HTR-8/SVneo (cell line): Measurements from ENCODE around the gene ITPR1.

Source experiments
- DNase-seq: peaks from one replicate; pipeline ENCODE4 v3.0.0; 2011; ENCODE audit warnings: low spot score, mixed read lengths; ENCODE audit not compliant: insufficient read length
- FAIRE-seq: peaks from 2 replicates; lab custom pipeline; 2011; peaks lifted over from hg19 to GRCh38; lab: Jason Lieb, UNC

The ITPR1 gene

DNA sequence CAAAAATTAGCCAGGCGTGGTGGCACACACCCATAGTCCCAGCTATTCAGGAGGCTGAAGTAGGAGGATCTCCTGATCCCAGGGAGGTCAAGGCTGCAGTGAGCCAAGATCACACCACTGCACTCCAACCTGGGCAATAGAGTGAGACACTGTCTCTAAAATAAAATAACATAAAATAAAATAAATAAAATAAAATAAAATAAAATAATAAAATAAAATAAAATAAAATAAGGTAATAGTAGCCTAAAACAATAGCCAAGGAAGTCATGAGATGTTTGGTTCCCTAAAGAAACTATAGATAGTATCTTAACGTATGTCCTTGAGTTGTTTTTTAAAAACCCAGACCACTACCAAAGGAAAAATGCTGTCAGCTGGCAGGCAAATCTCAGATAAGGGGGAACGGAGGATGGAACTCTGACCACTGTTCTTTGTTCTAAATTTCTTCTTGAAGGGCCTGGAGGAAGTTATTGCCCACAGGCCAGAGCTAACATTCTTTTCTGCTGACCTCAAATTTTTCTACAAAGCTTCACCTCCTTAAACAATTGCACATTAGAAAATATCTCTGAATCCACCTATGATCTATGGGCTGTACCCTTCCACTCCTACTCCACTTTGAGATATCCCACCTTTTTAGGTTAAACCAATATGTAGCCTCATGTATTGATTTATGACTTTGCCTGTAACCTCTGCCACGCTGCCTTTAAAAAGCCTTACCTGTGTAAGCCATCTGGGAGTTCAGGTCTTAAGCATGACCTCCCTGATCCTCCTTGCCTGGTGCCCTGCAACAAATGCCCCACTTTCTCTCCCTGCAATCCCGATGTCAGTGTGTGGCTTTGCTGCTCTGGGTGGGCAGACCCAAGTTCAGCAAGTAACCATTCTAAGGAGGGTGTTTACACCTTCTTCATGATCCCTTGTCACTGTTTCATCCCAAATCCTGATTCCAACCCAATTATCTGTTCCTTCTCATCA lies 359.9 kb downstream of the ITPR1 start:
- DNase-seq (no peak), FAIRE-seq (no peak)

DNA sequence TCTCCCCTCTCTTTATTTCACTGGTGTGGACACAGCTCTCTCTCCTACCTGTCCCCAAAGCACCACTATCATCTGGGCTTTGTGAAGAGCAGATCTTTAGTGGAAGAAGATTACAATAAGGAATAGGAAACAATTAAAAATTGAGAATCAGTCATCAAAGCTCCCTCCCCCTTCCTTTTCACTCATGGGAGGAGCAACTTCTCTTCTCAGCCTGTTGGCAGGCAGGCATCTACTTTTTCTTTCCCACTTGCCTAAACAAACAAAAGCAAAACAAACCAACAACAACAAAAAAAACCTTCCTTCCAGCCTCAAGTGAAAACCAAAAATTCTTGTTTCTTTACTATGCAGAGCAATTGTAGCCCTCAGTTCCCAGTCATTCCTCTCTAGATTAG lies 360.6 kb downstream of the ITPR1 start:
- FAIRE-seq (no peak), DNase-seq (no peak)

DNA sequence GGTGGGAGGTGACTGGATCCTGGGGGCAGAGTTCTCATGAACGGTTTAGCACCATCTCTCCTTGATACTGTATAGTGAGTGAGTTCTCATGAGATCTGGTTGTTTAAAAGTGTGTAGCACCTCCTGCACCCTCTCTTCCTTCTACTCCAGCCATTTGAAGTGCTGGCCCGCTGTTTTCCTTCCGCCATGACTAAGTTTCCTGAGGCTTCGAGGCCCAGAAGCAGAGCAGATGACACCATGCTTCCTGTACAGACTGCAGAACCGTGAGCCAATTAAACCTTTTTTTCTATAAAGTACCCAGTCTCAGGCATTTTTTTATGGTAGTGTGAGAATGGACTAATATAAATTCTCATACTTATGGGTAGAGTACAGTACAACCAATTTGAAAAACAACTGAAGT lies 362.5 kb downstream of the ITPR1 start:
- DNase-seq (no peak), FAIRE-seq (no peak)

DNA sequence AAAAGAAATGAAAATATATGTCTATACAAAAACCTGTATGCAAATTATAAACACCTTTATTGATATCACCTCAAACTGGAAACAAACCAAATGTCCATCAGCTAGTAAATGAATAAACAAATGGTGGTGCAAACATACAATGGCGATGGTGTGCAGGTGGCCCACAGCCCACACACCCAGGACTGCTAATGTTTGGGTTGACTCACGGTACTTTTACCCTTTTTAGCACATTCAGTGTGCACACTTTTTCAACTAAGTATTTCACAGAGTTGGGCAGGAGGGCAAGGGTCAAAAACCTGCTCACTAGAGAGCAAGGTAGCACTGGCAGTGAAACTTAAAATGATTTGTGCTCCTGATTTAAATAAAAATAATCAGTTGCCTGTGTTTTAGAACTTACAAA lies 363.0 kb downstream of the ITPR1 start:
- FAIRE-seq (no peak), DNase-seq (no peak)

DNA sequence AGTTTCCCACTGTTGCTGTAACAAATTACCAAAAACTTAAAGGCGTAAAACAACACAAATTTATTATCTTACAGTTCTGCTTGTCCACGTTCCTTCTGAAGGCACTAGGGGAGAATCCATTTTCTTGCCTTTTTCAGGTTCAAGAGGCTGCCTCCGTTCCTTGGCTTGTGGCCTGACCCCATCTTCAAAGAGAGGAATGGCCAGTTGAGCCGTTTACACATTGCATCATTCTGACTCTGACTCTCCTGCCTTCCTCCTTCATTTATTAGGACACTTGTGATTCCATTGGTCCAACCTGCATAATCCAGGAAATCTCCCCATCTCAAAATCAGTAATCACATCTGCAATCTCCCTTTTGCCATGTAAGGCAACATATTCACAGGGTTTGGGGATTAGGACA lies 363.4 kb downstream of the ITPR1 start:
- FAIRE-seq, result no peak
- no peak for DNase-seq

DNA sequence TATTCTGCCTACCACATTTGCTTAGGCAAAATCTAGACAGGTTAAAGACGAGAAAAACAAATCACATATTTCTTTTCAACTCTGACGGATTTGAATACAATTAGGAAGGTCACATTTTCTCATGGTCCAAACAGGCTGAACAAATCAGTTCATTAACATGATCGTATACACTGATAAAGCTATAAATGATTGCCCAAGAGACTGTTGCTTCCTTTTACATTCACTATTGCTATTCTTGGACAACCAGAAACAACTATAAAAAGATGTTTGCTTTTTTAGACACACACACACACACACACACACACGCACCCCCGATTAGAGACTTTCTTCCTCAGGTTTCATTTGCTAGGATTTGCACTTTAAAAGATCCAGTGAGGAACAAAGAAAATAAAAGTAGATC lies 363.8 kb downstream of the ITPR1 start:
- FAIRE-seq (no peak), DNase-seq (no peak)

DNA sequence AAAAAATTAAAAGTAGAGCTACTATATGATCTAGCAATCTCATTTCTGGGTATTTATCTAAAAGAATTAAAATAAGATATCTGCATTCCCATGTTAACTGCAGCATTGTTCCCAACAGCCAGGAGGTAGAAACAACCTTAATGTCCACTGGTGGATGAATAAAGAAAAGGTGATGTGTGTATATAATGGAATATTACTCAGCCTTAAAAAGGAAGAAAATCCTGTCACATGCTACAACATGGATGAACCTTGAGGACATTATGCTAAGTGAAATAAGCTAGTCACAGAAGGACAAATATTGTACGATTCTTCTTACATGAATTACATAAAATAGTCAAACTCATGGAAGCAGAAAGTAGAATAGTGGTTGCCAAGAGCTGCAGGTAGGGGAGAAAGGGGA lies 366.6 kb downstream of the ITPR1 start:
- FAIRE-seq, result no peak

DNA sequence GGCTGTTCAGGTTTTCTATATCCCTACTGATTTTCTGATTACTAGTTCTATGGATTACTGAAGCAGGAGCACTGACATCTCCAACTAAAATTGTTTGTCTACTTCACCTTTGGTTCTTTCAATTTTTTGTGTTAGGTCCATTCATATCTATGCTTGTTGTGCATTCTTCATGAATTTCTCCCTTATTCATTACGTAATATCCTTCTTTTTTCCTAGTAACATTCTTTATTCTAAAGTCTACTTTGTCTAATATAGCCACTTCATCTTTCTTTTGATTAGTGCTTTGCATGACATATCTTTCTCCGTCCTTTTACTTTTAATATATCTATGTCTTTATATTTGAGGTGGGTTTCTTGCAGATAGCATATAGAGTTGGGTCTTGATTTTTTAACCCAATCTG lies 369.8 kb downstream of the ITPR1 start:
- DNase-seq, result no peak
- no peak for FAIRE-seq

More for the DNA sequence above, 366.6 kb downstream of the ITPR1 start:
- no peak for DNase-seq

DNA sequence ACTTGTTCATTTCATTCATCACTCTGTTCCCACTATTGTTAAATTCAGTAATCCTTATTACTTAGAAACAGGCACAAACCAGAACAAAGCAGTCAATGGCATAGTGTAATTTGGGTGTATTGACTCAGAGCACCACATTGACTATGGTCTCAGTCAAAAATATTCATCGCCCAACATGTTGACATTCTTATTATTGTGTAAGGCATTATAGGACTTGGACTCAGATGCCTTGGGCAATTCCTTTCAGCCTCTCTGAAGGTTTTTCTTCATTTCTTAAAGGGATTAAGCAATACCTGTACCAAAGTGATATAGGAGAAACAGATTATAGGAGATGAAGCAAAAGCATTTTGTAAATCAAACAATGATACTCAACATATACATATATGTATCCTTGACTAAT lies 371.4 kb downstream of the ITPR1 start:
- FAIRE-seq, result no peak
- no peak for DNase-seq

DNA sequence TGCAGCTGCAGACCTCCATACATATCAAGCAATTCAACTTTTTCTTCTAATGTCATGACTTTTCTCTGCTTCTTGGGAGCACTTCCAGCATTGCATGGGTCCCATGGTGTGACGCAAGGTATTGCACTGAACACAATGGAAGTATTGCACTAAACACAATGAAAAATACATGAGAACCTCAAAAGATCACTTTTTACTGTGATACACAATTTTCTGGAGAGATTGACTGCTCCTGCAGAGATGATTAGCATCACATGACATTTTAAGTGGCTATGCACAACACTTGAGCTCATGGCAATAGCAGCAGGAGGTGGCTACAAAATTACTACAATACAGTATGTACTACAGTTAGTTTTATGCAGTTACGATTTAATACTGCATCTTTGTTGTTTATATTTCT lies 372.6 kb downstream of the ITPR1 start:
- DNase-seq (no peak), FAIRE-seq (no peak)

DNA sequence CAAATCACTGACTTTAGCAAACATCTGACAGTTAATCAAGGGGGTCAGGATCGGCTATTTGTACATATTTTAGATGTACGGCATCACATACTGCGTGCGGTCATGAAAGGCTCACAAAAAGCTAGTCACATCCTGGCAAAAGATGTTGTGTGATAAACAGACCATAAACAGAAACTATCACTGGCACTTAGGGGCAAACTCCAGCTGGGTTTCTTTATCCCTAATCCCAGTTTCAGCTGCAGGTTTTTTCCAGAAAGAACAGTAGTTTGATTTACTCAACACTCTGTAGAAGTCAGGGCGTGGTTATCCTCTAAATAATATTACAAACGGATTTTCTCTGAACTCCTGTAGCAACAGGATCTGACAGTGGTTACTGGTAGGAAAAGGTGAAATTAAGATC lies 373.7 kb downstream of the ITPR1 start:
- FAIRE-seq (no peak), DNase-seq (no peak)

DNA sequence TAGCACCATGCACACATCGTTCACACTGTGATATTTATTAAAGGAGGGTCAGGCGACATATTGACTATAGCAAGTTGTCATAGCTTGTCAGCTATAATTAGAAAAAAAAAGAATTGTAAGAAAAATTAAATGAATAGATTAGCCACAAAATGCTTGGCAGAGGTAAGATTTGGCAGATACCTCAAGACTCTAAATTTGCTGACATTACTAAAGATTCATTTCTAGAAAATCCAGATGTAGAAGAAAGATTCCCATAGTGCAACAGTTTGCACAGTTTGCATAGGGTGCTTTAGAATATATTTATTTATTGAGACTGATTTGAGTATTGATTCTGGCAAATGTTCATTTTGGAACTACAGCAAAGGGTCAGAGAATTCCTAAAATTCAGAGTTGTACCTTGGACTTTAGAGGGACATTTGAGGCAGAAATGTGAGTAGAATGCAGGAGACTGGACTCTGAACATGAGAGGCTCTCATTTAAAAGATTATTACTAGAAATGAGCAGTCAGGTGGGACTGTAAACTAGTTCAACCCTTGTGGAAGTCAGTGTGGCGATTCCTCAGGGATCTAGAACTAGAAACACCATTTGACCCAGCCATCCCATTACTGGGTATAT lies 384.1 kb downstream of the ITPR1 start:
- DNase-seq (no peak), FAIRE-seq (no peak)

DNA sequence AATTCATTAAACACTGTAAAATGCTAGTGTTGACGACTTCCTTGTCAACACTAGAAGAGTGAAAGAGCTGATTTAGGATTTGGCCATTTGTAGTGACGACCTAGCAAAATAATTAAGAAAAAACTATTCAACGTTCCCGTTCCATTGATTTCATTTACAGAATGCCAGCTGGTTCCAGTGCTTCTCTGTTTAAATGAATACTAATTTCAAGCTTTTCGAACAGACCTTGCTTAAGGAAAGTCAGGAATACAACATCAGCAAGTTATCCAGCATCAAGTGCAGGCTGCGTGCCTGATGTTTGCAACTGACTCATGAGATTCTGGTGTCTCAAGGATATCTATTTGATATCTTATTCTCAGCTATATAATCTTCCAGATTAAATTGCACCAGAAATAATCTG lies 387.7 kb downstream of the ITPR1 start:
- no peak for DNase-seq
- FAIRE-seq, result no peak

DNA sequence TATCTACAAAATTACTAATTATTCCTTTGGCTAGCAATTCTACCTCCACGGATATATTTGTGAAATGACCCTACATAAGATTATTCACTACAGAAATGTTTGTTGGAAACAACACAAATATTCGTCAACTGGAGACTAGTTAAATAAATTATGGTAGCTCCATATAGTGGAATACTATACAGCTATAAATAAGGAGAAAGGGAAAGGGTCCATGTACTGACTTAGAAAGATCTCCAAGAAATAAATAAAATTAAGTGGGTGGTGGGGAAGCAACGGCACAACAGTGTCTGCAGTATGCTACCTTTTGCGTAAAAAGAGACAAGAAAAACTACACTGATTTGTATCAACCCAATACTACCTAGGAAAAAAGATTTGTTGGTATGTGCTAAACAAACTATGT lies 389.4 kb downstream of the ITPR1 start:
- FAIRE-seq, result no peak
- DNase-seq, result no peak

DNA sequence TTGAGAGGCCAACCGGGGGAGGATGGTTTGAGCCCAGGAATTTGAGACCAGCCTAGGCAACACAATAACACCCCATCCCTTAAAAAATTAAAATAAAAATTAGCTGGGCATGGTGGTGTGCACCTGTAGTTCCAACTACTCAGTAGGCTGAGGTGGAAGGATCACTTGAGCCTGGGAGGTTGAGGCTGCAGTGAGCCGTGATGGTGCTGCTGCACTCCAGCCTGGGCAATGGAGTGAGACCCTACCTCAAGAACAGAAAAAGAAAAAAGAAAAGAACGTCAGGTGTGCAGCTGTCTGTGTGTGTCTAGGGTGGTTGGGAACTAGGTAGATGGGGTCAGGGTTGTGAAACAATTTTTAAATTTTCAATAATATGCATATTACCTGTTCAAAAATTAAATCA lies 389.9 kb downstream of the ITPR1 start:
- FAIRE-seq (no peak), DNase-seq (no peak)

DNA sequence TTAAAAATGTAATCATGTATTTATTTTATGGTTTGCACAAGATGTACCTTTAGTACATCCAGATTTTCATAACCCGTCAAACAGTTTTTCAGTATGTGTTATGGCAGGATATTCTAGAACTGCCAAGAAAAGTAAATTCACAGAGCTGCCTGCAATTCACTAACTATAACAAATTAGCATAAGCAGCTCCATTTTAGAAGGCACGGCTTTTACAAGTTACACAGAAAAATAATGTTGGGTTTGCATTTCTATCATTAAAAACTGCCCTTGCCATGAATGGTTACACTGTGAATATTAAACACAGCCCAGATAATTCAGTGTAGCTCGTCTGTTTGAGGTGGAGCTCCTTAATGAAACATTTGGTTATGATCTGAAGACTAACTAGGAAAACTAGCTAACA lies 391.7 kb downstream of the ITPR1 start:
- no peak for DNase-seq
- FAIRE-seq, result no peak

DNA sequence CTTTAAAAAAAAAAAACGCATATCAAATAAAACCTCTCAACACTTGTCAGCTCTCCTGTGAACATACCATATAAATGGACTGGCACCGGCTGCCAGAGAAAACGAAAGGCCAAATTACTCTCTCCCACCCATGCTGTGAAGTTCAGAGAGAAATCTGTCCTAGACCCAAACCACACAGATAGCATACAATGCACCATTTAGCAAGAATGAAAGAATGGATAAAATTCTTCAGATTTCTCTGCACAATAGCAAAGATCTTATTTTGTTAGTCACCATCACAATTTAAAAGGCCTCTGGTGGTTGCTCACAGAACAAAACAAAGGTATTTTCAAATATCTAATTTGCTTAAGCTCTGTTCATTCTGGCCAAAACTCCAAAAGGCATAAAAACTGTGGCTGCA lies 392.2 kb downstream of the ITPR1 start:
- FAIRE-seq (no peak), DNase-seq (no peak)

DNA sequence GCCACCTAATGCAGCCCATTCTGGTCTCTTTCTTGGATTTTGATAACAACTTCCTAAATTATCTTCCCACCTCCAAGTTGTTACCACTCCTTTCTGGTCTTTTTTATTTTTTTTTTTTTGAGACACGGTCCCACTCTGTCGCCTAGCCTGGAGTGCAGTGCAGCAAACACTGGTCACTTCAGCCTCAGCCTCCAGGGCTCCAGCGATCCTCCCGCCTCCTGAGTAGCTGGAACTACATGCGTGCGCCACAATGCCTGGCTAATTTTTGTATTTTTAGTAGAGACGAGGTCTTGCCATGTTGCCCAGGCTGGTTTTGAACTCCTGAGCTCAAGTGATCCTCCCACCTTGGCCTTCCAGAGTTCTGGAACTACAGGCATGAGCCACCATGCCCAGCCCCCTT lies 393.3 kb downstream of the ITPR1 start:
- DNase-seq, result no peak
- FAIRE-seq, result no peak

DNA sequence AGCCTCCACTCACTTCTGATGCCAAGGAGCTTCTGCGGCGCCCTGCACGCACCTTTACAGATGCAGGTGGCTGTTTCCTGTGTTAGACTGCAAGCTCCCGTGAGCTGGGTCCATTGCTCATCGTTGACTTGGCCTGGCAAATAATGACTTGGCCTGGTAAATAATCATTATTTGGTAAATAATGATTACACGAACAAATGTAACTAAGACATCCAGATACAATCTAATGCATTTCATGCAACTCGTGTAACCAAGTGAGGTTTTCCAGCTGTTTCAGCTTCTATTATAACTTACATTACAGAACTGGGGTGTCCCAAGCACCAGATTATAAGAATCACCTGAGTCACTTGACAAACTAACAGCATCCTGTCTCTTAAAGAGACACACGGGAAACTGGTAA lies 394.0 kb downstream of the ITPR1 start:
- no peak for DNase-seq
- no peak for FAIRE-seq

DNA sequence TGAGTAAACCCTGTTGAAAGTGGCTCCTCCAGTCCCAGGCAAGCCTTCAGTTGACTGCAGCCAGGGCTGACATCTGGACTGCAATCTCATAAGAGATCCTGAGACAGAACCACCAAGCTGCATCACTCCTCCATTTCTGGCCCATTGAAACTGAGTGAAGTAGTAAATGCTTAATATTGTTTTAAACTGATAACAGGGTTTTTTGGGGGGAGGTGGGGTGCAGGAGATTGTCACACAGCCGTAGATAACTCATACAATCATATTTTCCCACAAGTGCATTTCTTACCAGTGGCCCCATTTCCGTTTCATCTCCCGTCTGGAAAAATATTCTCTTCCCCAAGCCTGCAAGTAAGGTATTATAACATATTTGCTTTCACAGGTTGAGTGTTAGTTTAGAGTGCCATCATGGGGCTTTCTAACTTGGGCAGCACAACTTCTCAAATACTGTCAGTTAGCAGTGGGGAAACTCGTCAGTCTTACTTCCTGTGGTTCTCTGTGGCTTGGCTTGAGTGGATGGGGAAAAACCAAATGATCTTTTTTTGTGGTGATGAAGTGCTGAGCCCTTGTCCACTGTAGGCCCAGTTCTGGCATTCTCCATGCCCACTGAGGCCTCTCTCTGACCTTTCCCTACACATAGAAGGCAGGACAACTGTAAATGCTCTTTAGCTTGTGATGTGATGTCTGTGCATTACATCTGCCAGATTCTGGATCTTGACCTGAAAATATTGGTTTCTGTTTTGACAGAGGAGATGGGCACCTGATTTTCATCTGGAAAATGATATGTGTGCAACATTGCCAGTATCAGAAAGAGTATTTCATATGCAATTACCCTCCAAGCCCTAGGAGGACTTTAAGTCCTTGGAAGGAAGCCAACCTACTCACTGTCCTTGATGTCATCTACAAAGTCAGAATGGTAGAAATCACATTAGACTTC lies 396.0 kb downstream of the ITPR1 start:
- no peak for FAIRE-seq
- DNase-seq, result no peak

DNA sequence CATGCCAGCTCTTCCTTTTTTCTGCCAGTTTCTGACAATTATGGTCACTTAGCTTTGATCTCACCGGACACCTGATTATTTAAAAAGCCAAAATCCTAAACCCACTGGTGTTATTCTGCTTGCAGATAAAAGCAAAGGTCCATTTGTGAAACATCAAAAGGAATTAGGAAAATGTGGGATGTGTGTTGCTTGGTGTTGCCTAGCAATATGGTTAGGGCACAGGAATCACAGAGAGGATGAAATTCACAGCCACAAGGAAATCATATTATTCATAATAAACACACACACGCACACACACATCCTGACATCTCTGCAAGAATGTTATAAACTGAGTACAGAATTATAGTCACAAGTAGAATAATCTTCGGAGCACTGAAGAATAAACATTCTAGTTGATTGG lies 396.7 kb downstream of the ITPR1 start:
- no peak for FAIRE-seq
- no peak for DNase-seq
